MCF 10A (cell line): ENCODE data around the gene CCDC40. TPM values are rescaled to one million over a fixed set of nuclear protein-coding genes. Genes with fewer than 3 reads are reported as not detected.

Source experiments
- BruUV-seq: library from RNA; stranded (reverse); fragments of 400-500 nt; replicated peaks from 2 replicates; lab custom pipeline; 2021; lab: Mats Ljungman, UMichigan
- CTCF ChIA-PET: fragments of 300-600 bp; sonication (Branson Sonifier 250); formaldehyde crosslinking; extraction: SDS; loops from one replicate; lab custom pipeline; 2021; ENCODE audit warnings: antibody characterized with exemption, inconsistent platforms; lab: Yijun Ruan, JAX
- POLR2A ChIA-PET: fragments of 300-600, 350-650 bp; sonication (Branson Sonifier 250); formaldehyde crosslinking; extraction: SDS; loops from one replicate; lab custom pipeline; 2020; ENCODE audit warnings: antibody characterized with exemption, inconsistent platforms; lab: Yijun Ruan, JAX
- DNase-seq: peaks from one replicate; pipeline ENCODE4 v3.0.0-alpha.2; 2018; ENCODE audit not compliant: unreplicated experiment
- H3K27ac Mint-ChIP-seq: one replicate; pipeline ENCODE4 v1.8.0; 2022; ENCODE audit warnings: mild to moderate bottlenecking, low read depth, mixed read lengths; ENCODE audit not compliant: unreplicated experiment
- H3K27me3 Mint-ChIP-seq: one replicate; pipeline ENCODE4 v1.8.0; 2022; ENCODE audit warnings: mixed read lengths; ENCODE audit not compliant: insufficient read depth, unreplicated experiment
- H3K36me3 Mint-ChIP-seq: one replicate; pipeline ENCODE4 v1.8.0; 2022; ENCODE audit warnings: mild to moderate bottlenecking, moderate library complexity, mixed read lengths; ENCODE audit not compliant: insufficient read depth, unreplicated experiment
- H3K4me1 Mint-ChIP-seq: one replicate; pipeline ENCODE4 v1.8.0; 2022; ENCODE audit warnings: mixed read lengths; ENCODE audit not compliant: insufficient read depth, unreplicated experiment
- H3K4me3 Mint-ChIP-seq: one replicate; pipeline ENCODE4 v1.8.0; 2022; ENCODE audit warnings: mild to moderate bottlenecking, moderate library complexity, mixed read lengths; ENCODE audit not compliant: unreplicated experiment
- H3K9me3 Mint-ChIP-seq: one replicate; pipeline ENCODE4 v1.8.0; 2022; ENCODE audit warnings: mixed read lengths; ENCODE audit not compliant: unreplicated experiment
- intact Hi-C: fragments of 100-400 bp; cut with micrococcal nuclease; formaldehyde crosslinking; loops from 2 replicates; pipeline ENCODE4 v1.14.1; 2022
- total RNA-seq: library from RNA; stranded (reverse); gene quantifications from 2 replicates; pipeline ENCODE4 v1.2.3, GENCODE V29; 2022
- TF ChIP-seq, protein P1 (sequence below): fragments of 200-600 bp; IDR thresholded peaks from one replicate; pipeline ENCODE4 v1.8.0; 2022; ENCODE audit warnings: antibody characterized with exemption, mild to moderate bottlenecking; ENCODE audit not compliant: unreplicated experiment

Gene CCDC40
- total RNA-seq, 1 experiment from 2014 or later, result 4.1 TPM

- H3K9me3 Mint-ChIP-seq, result no peaks in the 10 kb centered on the region
- CTCF ChIA-PET, result interaction anchor here (1.3 kb wide), 1 partner anchor 180 kb away, joined by 4 read pairs; no protein-coding TSS in a partner anchor
- H3K4me1 Mint-ChIP-seq, result peaks cover 35% of the 10 kb centered on the region
- TF ChIP-seq, protein P1, sequence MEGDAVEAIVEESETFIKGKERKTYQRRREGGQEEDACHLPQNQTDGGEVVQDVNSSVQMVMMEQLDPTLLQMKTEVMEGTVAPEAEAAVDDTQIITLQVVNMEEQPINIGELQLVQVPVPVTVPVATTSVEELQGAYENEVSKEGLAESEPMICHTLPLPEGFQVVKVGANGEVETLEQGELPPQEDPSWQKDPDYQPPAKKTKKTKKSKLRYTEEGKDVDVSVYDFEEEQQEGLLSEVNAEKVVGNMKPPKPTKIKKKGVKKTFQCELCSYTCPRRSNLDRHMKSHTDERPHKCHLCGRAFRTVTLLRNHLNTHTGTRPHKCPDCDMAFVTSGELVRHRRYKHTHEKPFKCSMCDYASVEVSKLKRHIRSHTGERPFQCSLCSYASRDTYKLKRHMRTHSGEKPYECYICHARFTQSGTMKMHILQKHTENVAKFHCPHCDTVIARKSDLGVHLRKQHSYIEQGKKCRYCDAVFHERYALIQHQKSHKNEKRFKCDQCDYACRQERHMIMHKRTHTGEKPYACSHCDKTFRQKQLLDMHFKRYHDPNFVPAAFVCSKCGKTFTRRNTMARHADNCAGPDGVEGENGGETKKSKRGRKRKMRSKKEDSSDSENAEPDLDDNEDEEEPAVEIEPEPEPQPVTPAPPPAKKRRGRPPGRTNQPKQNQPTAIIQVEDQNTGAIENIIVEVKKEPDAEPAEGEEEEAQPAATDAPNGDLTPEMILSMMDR, result no peak
- peaks cover 5% of the 10 kb centered on the region for H3K36me3 Mint-ChIP-seq
- intact Hi-C loops, result loop anchor here (1.0 kb wide), 1 partner anchor 180 kb away; no protein-coding TSS in a partner anchor
- no TSS peak for BruUV-seq
- POLR2A ChIA-PET, result interaction anchor here (0.8 to 1.5 kb wide), 2 partner anchors 40 to 151 kb away, joined by 3 to 4 read pairs; no protein-coding TSS in a partner anchor
- H3K27ac Mint-ChIP-seq, result peak overlapping the region; percentile 50
- no peaks in the 10 kb centered on the region for H3K27me3 Mint-ChIP-seq
- no peak overlapping the region for H3K4me3 Mint-ChIP-seq
- DNase-seq, result peak; percentile 71
Observed at GRCh38 chr17:79988185-79988971, 48.1 kb upstream of the CCDC40 start.

DNA sequence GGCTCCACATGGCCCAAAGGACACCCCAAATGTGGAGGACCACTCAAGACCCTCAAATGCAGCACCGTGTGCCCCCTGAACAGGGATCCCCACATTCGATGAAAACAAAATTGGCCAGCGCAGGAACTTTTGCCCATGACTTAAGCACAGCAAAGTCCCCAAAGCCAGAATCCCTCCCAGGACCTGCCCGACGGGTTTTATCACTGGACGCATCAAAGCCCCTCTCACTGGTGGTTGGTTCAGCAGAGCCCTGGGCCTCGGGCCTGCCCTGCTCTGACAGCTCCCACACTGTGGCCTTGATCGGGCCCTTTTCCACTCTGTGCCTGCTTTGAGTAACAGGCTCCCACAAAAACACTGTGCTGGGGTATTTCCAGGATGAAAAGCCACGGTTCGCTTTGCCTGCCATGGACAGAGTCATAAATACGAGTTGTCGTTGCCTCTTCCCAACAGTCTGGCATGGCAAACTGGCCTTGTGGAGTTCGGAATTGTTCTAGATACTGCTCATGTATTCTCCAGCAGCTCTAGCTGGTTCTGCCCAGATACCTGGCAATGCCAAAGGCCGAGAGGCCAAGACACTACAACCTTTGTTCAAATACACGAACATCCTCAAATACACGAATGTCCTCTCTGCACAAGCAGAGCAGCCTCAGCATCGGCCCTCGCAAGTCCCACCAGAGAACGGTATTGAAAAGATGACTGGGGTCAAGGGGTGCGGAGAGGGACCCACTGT is 47.2 kb upstream of the CCDC40 start:
- Mint-ChIP-seq H3K4me1 (peaks cover 35% of the 10 kb centered on the region), H3K36me3 (peaks cover 5% of the 10 kb centered on the region), H3K4me3 (no peak overlapping the region), H3K27ac (peak overlapping the region; percentile 50), H3K27me3 (no peaks in the 10 kb centered on the region), H3K9me3 (no peaks in the 10 kb centered on the region)
- ChIA-PET POLR2A (interaction anchor here (1.0 to 2.4 kb wide), 3 partner anchors 42 to 152 kb away, joined by 3 to 6 read pairs (median 5); no protein-coding TSS in a partner anchor), CTCF (interaction anchor here (0.7 to 1.9 kb wide), 4 partner anchors 15 to 276 kb away, joined by 3 to 4 read pairs (median 4); no protein-coding TSS in a partner anchor)
- no TSS peak for BruUV-seq
- intact Hi-C loops, result no loop called here
- DNase-seq, result no peak
- TF ChIP-seq, protein P1, result no peak

DNA sequence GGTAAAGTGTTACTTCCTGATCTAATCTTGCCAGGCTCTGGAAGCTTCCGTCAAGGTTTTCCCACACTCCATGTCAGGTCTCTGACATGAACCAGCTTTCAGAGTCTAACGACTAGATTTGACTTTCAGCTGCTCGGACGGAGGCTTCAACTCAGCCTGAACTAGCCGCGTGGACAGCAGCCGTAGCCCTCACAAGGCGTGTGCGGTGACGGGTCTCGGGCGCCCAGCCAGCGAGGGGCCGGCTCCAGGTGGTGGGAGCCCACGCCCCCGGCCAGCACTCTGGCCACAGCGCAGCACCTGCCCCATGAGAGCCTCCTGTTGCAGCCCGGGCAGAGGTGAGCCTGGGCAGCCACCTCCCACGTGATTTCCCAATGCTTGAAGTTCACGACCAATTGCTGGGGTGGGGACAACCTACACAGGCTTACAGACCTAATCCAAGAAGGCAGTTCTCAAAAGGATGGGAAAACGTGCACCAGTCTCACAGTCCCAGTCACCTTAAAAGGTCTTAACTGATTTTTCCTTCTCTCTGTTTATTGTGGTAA is 46.3 kb upstream of the CCDC40 start:
- ChIA-PET CTCF (interaction anchor here (0.6 to 1.9 kb wide), 8 partner anchors 13 to 252 kb away, joined by 3 to 6 read pairs (median 3); no protein-coding TSS in a partner anchor), POLR2A (interaction anchor here (0.7 to 2.4 kb wide), 5 partner anchors 42 to 238 kb away, joined by 3 to 6 read pairs (median 5); no protein-coding TSS in a partner anchor)
- H3K4me3 Mint-ChIP-seq, result no peak overlapping the region
- H3K4me1 Mint-ChIP-seq, result peaks cover 35% of the 10 kb centered on the region
- peaks cover 7% of the 10 kb centered on the region for H3K36me3 Mint-ChIP-seq
- no peaks in the 10 kb centered on the region for H3K27me3 Mint-ChIP-seq
- intact Hi-C loops, result loop anchor here (5.0 kb wide), 2 partner anchors 43 to 58 kb away; no protein-coding TSS in a partner anchor
- no TSS peak for BruUV-seq
- no peaks in the 10 kb centered on the region for H3K9me3 Mint-ChIP-seq
- no peak overlapping the region for H3K27ac Mint-ChIP-seq
- TF ChIP-seq, protein P1, result no peak
- DNase-seq, result no peak
